Fibroblast of upper back skin (primary cell): ENCODE results near the gene WTAP.
"Not testable (repeated sequence)": the region's sequence is repeated elsewhere in the genome, so short reads cannot be mapped to it uniquely, and the experiment has no call there.

Experiments
- DNase-seq: peaks from one replicate; pipeline ENCODE4 v3.0.0-alpha.2; 2013

WTAP gene

DNA sequence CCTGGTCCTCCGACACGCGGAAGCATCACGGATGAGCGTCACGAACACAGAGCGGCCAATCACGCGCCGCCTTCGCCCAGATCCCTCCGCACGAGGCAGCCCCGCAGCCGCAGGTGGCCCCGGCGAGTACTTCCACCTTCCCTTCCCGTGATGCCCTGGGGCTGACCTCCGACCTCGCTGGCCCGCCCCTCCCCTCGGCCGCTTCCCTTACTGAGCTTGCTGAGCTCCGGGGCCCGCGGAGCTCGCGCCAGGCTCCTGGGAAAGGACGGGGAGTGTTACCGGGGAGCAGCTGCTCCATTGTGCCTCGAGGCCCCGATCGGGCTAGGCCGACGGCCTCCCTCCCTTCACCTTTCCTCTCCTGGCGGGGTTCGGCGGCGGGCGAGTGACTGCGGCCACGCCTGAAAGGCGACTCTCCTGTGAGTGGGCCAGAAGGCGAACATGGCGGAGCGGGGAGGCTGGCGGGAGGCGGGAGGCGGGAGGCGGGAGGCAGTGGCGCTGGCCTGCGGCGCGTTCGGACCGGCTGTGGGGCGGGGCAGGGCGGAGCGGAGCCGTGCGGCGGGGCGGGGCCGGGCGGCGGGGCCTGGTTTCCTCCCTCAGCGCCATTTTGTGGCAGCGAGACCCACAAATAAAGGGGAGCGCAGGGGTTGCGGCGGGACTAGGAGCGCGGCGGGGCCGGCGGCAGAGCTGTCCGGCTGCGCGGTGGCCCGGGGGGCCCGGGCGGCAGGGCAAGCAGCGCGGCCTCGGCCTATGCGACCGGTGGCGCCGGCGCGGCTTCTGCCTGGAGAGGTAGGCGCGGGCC lies at the start of gene WTAP:
Gene WTAP, plus strand, starts transcription at position 589 of the 799 bp plus-strand sequence. CDS start 8,760 bp downstream, outside the sequence.
- peak; percentile 94 for DNase-seq

DNA sequence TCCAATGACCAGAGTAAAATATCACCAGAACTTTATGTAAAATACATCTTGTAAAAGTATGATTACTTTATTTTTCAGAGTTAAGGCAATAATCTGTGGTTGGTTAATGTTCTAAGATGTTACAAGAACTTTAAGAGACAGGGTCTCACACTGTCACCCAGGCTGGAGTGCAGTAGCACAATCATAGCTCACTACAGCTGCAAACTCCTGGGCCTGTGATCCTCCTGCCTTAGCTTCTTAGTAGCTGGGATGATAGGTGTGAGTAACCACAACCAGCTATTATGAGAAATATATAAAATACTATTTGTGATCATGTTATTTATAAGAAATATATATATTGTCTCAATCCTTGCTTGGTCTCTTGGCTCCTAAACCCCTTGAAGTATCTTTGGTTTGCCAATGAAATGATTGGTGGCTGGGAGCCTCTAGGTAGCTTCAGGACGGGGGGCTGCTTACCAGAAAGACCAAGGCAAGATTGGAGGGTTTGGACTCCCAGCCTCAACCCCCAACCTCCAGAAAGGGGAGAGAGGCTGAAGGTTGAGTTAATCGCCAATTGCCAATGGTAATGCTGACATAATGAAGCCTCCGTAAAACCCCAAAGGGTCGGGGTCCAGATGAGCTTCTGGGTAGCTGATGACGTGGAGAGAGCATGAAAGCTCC lies 49.7 kb upstream of the WTAP start:
- no peak for DNase-seq

DNA sequence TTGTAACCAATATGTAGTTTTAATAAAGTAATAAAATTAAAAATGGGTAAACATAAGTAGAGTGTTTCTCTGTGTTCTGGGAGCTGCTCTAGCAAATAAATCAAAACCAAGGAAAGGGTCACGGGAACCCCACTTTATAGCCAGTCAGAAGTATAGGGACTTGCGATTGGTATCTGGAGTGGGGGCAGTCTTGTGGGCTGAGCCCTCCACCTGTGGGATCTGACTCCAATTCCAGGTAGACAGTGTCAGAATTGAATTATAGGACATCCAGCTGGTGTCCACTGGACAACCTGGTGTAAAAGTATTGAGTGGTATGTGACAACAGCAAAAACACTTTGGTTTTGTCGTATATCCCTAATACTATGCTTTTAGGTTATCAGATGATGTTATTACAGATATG lies 48.7 kb upstream of the WTAP start:
- no peak for DNase-seq

DNA sequence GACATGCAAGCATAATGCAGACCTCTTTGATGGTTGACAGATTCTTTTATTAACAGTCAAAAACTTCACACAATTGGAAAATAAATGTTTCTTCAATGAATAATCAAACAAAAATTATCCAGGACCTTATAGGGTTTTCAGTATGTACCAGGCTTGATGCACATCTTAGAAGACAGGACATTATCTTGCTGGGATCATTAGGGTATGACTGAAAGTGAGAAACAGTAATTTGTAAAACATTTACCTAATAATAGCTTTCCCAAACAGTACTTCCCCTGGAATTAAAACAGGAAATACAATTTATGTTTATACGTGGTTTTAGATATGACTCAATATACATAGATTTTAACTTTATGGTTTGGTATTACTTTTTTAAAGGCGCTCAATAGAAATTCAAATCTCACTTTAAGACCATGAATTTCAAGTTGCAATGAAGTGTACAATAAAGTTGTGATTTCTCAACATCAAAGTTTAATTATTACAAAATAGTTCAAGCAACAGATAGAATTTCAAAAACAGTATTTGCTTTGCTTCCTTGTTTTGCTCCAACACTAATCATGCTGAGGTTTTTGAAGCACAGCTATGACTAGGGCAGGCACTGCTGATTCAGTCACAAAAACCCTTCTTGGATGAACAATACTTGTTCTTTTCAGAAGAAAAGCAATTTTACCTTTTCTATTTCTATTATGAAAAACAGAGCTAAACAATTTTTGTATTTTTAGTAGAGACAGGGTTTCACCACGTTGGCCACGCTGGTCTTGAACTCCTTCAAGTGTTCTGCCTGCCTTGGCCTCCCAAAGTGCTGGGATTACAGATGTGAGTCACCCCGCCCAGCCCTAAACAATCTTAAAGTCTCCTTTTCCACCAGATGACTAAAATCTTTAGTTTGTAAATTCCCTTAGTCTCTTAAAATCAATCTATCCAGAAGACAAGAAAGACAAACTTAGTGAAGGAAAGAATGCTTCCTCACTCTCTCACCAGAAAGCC lies 47.9 kb upstream of the WTAP start:
- peak; percentile 41 for DNase-seq

DNA sequence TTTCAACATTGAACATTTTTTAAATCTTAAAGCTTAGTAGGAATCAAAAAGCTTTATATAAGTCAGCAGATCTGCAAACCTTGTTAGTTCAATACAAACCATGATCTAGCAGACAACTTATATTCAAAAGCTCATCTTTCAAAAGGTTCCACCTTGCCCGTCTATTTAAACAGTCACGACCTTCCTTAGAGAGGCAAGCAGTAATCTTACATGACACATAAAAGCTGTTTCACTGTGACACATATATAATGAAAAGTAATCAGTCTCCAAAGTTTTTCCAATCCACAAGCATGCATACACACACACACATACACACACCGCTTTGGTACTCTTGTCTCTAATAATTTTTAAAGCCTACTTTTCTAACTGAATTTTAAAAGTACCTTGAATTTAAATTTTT lies 47.2 kb upstream of the WTAP start:
- DNase-seq = no peak

DNA sequence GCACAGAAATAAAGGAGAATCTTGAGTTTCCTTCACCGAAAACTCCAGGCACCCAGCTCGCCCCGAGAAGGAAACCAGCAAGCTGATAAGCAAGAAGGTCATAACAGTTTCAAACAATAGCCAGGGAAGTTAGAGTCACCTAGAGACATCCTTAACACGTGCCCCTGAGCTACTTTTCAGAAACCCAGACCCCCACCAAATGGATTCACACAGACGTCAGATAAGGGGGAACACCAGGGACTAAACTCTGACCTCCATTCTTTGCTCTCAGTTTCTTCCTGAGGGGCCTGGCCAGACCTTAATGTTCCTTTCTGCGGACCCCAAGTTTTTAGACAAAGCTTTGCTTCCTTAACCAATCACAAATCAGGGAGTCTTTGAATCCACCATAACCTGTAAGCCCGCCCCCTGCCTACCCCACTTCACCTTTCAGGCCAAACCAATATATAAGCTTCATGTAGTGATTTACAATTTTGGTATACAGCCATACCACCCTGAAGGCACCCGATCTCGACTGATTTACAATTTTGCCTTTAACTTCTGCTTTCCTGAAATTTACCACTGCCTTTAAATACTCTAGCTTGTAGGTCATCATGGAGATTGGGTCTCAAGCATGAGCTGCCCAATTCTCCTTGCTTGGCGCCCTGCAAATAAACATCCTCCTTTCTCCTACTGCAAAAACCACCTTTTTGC lies 46.0 kb upstream of the WTAP start:
- no peak for DNase-seq

DNA sequence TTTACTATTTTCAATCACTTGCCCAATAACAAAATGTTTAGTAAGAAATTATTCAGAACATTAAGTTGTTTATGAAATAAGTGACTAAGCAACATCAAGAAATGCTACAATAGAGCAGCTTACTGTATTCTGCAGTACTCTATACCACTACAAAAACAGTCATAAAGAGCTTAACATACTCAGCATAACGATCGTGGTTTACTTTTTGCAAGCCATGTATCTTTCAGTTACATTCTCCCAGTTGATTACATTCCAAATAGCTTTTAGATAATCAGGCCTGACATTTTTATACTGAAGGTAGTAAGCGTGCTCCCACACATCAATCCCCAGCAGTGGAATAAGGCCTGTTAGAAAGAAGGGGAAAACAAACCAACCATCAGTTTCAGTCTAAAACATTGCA lies 45.0 kb upstream of the WTAP start:
- DNase-seq = no peak

DNA sequence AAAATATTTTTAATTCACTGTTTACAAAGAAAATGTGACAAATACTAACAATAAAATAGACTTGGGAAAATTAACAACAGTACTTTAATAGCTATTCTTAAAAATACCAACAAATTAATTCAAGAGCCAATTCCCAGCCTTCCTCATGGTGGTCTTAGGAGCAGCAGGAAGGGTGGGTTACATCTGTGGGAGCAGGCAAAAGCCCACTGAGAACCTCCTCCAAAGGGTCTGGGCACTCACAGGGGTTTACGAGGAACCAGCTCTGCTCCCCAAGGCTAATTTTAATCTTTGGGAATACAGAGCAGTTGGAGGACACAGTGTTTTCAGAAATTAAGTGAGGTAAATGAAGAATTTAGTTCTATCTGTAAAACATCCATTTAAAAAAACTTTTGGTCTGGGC lies 44.5 kb upstream of the WTAP start:
- no peak for DNase-seq

DNA sequence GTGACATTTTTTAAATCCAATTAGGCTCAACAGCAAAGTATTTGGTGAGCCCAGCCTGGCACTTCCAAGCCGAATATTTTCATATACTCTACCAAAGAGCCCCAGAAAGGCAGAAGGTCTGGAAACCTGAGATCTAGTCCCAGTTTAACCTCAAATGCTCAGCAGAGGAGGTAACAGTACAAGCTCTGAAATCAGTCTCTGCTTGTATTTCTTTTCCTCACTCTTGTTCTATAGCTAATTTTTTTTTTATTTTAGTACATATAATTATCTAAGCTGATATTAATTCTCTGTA lies 43.3 kb upstream of the WTAP start:
- no peak for DNase-seq

DNA sequence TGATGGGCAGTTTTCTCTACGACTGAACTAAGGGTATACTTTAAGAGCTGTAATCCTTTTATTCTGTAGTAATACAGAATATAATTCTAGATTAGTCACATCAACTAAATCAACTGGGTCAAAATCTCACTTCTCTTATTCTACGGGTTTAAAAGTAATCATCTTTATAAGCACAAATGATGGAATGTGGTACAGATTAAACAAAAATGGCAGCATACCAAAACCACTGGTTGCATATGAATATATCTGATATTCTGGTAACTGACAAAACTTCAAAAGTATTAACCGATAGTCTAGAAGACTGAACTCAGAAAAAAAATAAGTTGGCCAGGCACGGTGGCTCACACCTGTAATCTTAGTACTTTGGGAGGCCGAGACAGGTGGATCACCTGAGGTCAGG lies 41.3 kb upstream of the WTAP start:
- no peak for DNase-seq

DNA sequence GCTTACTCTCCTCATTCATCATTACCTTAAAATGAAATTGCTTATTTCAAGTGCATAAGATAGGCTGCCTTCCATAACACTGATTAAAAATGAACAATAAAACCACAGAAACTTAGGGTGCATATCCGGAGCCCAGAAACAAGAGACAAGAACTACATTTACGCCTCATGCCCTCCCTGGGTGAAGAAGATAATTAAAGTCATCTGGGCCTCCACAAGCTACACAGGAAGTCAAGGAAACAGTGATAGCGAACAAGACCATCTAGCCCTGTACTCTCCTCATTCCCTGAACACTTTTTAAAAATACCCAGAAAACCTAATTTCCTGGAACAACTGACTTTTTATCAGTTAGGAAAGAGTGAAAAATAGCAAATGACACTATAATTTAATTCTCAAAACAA lies 40.6 kb upstream of the WTAP start:
- DNase-seq = no peak

DNA sequence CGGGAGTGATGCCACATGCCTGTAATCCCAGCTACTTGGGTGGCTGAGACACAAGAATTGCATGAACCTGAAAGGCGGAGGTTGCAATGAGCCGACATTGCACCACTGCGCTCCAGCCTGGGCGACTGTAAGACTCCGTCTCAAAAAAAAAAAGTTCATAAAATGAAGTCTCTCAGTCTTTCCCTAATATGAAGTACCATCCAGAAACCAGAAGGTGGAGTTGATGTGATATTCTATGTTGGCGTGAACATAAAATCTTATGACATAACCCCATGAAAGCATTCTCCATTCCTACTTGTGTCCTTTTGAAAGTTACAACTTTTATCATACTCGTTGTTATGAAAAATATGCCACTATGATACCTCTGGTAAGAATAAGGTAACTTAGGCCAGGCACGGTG lies 40.0 kb upstream of the WTAP start:
- DNase-seq = no peak

DNA sequence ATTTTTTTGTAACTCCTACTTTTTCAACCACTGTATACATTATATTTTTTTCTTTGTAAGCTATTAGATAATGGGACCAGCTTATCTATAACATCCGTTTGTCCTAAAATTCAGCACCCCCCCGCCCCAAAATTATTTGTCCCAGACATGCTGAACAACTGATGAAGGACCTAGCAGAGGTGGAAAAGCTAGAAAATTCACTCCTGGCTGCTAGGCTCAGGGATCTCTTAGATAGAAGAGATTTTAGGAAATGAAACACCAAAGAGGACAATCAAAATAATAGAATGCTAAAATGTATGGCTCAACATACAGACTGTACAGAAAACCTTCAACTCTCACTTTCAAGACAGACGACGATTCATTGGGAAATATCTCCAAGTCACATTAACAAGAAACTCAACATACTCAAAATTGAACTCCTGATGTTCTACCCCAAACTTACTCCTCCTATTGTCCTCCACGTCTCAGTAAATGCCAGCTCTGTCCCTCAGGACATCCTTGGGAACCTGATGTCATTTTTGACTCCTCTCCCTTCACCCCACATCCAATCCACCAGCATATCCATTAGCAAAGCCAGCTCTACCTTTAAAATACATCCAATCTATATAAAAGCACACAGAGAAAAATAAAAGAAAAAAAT lies 38.9 kb upstream of the WTAP start:
- no peak for DNase-seq

DNA sequence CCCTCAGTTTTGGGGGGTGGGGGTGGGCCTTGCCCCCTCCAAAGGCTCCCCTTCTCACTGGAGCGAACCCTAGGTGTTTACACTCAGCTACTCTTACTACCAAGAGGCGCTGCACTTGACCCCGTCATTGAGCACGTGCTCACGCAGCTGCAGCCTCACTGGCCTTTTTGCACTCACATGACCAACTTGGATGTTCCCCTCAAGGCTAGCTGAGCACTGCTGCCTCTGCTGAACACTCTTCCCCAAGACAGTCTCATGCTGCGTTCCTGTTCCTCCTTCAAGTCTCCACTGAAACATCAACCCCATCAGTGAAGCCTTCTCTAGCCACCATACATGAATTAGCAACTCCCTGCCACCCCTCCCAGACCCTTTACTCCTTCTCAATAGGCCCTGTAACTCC lies 38.3 kb upstream of the WTAP start:
- DNase-seq = no peak

DNA sequence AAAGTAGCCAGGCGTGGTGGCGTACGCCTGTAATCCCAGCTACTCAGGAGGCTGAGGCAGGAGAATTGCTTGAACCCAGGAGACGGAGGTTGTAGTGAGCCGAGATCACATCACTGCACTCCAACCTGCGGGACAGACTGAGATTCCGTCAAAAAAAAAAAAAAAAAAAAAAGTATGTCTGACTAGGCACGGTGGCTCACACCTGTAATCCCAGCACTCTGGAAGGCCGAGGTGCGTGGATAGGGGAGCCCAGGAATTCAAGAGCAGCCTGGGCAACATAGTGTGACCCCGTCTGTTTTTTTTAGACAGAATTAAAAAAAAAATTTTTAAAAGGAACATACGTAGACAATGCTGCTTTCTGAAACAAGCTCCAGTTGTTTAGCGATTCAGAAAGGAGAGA lies 37.2 kb upstream of the WTAP start:
- not testable (repeated sequence) for DNase-seq

DNA sequence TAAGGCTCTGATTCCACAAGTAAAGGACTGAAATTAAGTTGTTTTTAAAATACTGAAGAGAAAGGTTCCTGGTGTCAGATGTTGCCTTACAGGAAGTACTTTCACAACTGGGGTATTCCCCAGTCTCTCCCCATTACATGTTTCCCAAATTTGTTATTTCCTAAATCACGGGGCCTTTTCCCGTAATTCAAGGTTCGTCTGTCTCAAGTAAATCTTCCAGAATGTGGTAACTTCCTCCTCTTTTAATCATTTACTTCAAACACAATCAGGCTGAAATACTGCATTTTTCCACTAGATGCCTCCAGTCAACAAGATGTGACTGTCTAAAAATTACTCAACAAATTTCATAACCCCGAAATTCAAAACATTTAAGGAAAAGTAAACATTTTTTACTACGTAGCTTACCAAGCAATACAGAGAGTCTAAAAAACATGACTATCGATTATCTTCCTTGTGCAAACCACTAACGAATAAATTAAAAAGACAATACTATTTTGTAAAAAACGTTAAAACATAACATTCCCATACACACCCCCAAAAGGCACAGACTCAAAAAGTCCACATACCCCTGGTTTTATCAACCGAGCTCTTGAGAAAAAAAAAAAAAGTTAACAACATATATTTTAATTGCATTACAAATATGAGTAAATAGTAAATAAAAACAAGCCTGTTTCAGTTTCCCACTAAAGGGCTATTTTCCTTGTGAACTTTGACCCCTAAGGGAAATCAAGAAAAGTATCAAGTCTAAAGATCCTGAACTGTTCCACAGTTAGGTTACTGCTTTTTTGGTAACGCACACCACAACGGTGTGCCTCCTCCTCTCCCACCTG lies 36.0 kb upstream of the WTAP start:
- peak; percentile 79 for DNase-seq

DNA sequence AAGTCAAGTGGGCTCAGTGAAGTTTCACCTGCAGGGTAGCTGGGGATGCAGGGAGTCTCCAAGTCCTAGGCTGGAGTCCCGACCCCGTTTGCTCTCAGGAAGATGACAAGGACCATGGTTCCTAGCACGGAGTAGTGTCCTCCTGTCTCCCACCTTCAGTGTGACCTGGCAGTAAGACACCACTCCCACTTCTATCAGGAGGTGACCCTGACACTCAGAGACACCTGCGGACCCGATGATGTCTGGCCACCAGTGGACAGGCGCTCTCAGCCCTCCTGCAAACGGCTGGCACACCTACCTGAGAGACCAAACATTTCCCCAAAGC lies 35.4 kb upstream of the WTAP start:
- DNase-seq = no peak

DNA sequence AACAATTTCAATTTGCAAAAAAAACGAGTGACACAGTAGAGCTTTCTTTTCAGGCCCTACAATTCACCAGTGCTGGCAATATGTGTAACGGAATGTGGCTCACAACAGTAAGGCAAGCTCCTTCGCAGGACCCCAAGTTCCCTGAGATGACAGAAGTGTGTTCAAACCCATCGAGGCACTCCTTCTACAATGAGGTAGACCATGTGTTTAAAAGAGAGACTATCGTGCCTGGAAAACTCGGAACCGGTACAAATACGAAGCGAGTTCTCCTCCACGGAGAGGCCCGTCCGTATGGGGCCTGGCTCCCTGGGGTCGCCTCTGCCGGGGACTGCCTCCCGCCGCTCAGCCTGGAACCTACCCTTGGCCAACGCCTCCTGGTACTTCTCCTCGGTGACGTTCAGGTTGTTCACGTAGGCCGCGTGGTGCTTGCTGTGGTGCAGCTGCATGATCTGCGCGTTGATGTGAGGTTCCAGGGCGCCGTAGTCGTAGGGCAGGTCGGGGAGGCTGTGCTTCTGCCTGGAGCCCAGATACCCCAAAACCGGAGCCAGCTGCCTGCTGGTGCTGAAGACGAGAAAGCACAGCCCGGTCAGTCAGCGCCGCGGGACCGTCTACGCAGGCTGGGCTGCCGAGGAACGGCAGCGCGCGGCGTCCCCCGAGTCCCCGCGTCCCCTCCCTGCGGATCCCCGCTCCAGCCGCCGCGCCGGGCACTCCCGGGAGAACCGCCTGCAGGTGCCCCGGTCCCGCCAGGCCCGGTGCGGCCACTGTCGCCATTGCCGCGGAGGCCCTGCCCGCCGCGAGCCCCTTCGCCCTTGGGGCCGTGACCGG lies 34.8 kb upstream of the WTAP start:
- DNase-seq = no peak

DNA sequence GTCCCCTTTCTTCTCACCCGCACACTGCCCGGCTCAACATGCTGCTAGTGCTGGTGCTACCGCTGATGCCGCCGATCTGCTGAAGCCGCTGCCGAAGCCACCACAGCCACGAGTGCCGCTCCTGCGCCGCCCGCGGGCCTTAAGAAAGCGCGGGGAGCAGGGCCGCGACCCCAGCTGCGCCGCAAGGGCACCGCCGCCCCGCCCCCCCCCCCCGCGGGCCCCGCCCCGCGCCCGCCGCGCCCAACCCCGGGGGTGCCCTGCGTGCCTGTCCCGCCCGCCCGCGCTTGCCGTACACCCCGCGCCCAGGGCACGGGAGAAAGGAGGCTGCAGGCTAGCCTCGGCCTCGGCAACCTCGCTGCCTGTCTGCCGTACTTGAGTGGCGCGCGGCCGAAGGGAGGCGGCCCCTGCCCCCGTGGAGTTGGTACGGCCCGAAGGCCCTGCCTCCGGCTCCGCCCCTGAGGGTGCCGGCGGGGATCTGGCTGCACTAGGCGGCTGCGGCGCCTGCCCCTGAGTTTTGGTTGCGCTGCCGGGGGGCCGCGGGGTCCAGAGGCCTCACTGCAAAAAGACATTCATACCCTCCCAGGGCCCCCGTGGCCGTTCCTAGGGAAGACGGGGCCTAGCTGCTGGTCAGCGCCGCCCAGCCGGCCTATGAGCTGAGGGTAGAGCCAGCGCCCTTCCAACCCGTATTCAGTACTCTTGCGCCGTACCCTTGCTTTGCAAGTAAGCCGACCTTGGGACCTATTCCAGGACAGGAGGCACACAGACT lies 34.0 kb upstream of the WTAP start, which contains the start of gene SOD2:
Gene SOD2, minus strand, starts transcription at position 114 of the 766 bp plus-strand sequence. Its CDS starts 74 bp downstream, at position 40.
- peak; percentile 67 for DNase-seq
